IPS DF 6.9 (cell line): Measurements from ENCODE around the gene DNAJC18.

Experiments used
- DNase-seq: peaks from one replicate; pipeline ENCODE4 v3.0.0-alpha.2; 2013; ENCODE audit warnings: low read depth, low spot score
- H3K27ac ChIP-seq: one replicate; pipeline ENCODE4 v1.5.1; 2013; ENCODE audit warnings: low read length, control low read depth
- H3K27me3 ChIP-seq: 2 replicates; pipeline ENCODE4 v1.6.1; 2013; ENCODE audit warnings: mild to moderate bottlenecking, low read length; ENCODE audit not compliant: control insufficient read depth, insufficient read depth
- H3K36me3 ChIP-seq: 2 replicates; pipeline ENCODE4 v1.6.1; 2013; ENCODE audit warnings: low read length; ENCODE audit not compliant: control insufficient read depth, insufficient read depth
- H3K4me1 ChIP-seq: 2 replicates; pipeline ENCODE4 v1.6.1; 2013; ENCODE audit warnings: low read length; ENCODE audit not compliant: control insufficient read depth, insufficient read depth
- H3K4me3 ChIP-seq: 2 replicates; pipeline ENCODE4 v1.5.1; 2013; ENCODE audit warnings: mild to moderate bottlenecking, low read length
- H3K9me3 ChIP-seq: 2 replicates; pipeline ENCODE4 v1.6.1; 2013; ENCODE audit warnings: low read length, inconsistent platforms; ENCODE audit not compliant: control insufficient read depth, insufficient read depth
- whole genome bisulfite sequencing: extraction: QIAGEN DNeasy Blood & Tissue Kit; methylation state at CpG from one replicate; pipeline ENCODE4 v1.1.7; 2013; ENCODE audit warnings: mixed read lengths, missing lambda C conversion rate; ENCODE audit not compliant: insufficient read length, insufficient coverage; 5-methylcytosine and 5-hydroxymethylcytosine counted together

DNAJC18 gene

GRCh38 chr5:139378941-139379361 is 60.4 kb downstream of the DNAJC18 start:
- no CpG with 5 or more reads among the region's 13 CpGs for WGBS
- H3K4me1 ChIP-seq: no peaks in the 10 kb centered on the region
- H3K9me3 ChIP-seq: no peaks in the 10 kb centered on the region
- H3K36me3 ChIP-seq: 0 out of 2 replicates have a peak, but pooled peaks cover 2% of the 10 kb centered on the region
- DNase-seq: no peak
- no peaks in the 10 kb centered on the region for H3K27me3 ChIP-seq
- H3K4me3 ChIP-seq: no peak overlapping the region
- H3K27ac ChIP-seq: no peak overlapping the region

- Histone ChIP-seq H3K4me3 (no peak overlapping the region), H3K9me3 (no peaks in the 10 kb centered on the region), H3K4me1 (no peaks in the 10 kb centered on the region), H3K36me3 (0 out of 2 replicates have a peak, but pooled peaks cover 2% of the 10 kb centered on the region), H3K27ac (no peak overlapping the region), H3K27me3 (no peaks in the 10 kb centered on the region)
- WGBS: no CpG with 5 or more reads among the region's 47 CpGs
- no peak for DNase-seq
These were observed 61.1 kb downstream of the DNAJC18 start for GRCh38 chr5:139378101-139378825.

- no peak for DNase-seq
- no peak overlapping the region for H3K27ac ChIP-seq
- no peaks in the 10 kb centered on the region for H3K9me3 ChIP-seq
- H3K36me3 ChIP-seq: 0 out of 2 replicates have a peak, but pooled peaks cover 2% of the 10 kb centered on the region
- no peaks in the 10 kb centered on the region for H3K4me1 ChIP-seq
- no peaks in the 10 kb centered on the region for H3K27me3 ChIP-seq
- H3K4me3 ChIP-seq: no peak overlapping the region
- WGBS: no CpG with 5 or more reads among the region's 3 CpGs
These were observed 62.1 kb downstream of the DNAJC18 start for GRCh38 chr5:139377226-139377625.

GRCh38 chr5:139376364-139376763 is 63.0 kb downstream of the DNAJC18 start:
- Histone ChIP-seq H3K4me3 (no peak overlapping the region), H3K27me3 (no peaks in the 10 kb centered on the region), H3K9me3 (no peaks in the 10 kb centered on the region), H3K36me3 (peaks cover 4% of the 10 kb centered on the region; the same call in 1 of the 2 replicates), H3K4me1 (no peaks in the 10 kb centered on the region), H3K27ac (no peak overlapping the region)
- no peak for DNase-seq
- no CpG with 5 or more reads among the region's 7 CpGs for WGBS

- H3K9me3 ChIP-seq: no peaks in the 10 kb centered on the region
- no CpG with 5 or more reads among the region's 2 CpGs for WGBS
- no peak overlapping the region for H3K27ac ChIP-seq
- peaks cover 6% of the 10 kb centered on the region; the same call in 1 of the 2 replicates for H3K36me3 ChIP-seq
- H3K4me1 ChIP-seq: no peaks in the 10 kb centered on the region
- no peak overlapping the region for H3K4me3 ChIP-seq
- DNase-seq: no peak
- no peaks in the 10 kb centered on the region for H3K27me3 ChIP-seq
These were observed 64.4 kb downstream of the DNAJC18 start for GRCh38 chr5:139374909-139375308.

GRCh38 chr5:139371482-139372435 is 67.6 kb downstream of the DNAJC18 start:
- WGBS: no CpG with 5 or more reads among the region's 7 CpGs
- Histone ChIP-seq H3K4me1 (no peaks in the 10 kb centered on the region), H3K4me3 (no peak overlapping the region), H3K27me3 (no peaks in the 10 kb centered on the region), H3K27ac (no peak overlapping the region), H3K9me3 (no peaks in the 10 kb centered on the region), H3K36me3 (peaks cover 7% of the 10 kb centered on the region; the same call in 1 of the 2 replicates)
- no peak for DNase-seq

GRCh38 chr5:139369181-139369580 is 70.1 kb downstream of the DNAJC18 start:
- Histone ChIP-seq H3K9me3 (no peaks in the 10 kb centered on the region), H3K36me3 (peaks cover 16% of the 10 kb centered on the region; the same call in 1 of the 2 replicates), H3K4me1 (no peaks in the 10 kb centered on the region), H3K27me3 (no peaks in the 10 kb centered on the region), H3K27ac (no peak overlapping the region), H3K4me3 (no peak overlapping the region)
- WGBS: no CpG with 5 or more reads among the region's 1 CpG
- no peak for DNase-seq

- H3K4me1 ChIP-seq: no peaks in the 10 kb centered on the region
- H3K9me3 ChIP-seq: no peaks in the 10 kb centered on the region
- no peak for DNase-seq
- H3K4me3 ChIP-seq: no peak overlapping the region
- H3K27ac ChIP-seq: no peak overlapping the region
- peaks cover 22% of the 10 kb centered on the region; the same call in 1 of the 2 replicates for H3K36me3 ChIP-seq
- no peaks in the 10 kb centered on the region for H3K27me3 ChIP-seq
- no CpG with 5 or more reads among the region's 2 CpGs for WGBS
These were observed 70.7 kb downstream of the DNAJC18 start for GRCh38 chr5:139368613-139369012.

GRCh38 chr5:139364466-139364865 is 74.9 kb downstream of the DNAJC18 start:
- 100% methylated on average over 1 of the region's 2 CpGs for WGBS
- no peak overlapping the region for H3K27ac ChIP-seq
- no peak for DNase-seq
- H3K4me3 ChIP-seq: no peak overlapping the region
- peaks cover 20% of the 10 kb centered on the region; the same call in 1 of the 2 replicates for H3K36me3 ChIP-seq
- H3K9me3 ChIP-seq: no peaks in the 10 kb centered on the region
- H3K27me3 ChIP-seq: no peaks in the 10 kb centered on the region; the same call in 1 of the 2 replicates
- H3K4me1 ChIP-seq: no peaks in the 10 kb centered on the region

GRCh38 chr5:139363937-139364336 is 75.4 kb downstream of the DNAJC18 start:
- WGBS: no CpG with 5 or more reads among the region's 2 CpGs
- Histone ChIP-seq H3K4me3 (no peak overlapping the region), H3K27me3 (no peaks in the 10 kb centered on the region; the same call in 1 of the 2 replicates), H3K36me3 (peaks cover 20% of the 10 kb centered on the region; the same call in 1 of the 2 replicates), H3K4me1 (no peaks in the 10 kb centered on the region), H3K27ac (no peak overlapping the region), H3K9me3 (no peaks in the 10 kb centered on the region)
- DNase-seq: no peak
